Fibroblast of pulmonary artery (primary cell): ENCODE data around the gene TNS3.

ENCODE experiments used
- DNase-seq: peaks from one replicate; pipeline ENCODE4 v3.0.0-alpha.2; 2010; ENCODE audit warnings: low read depth
- H3K4me3 ChIP-seq: replicated peaks from 2 replicates; pipeline ENCODE4 v1.5.1; 2011; ENCODE audit warnings: low read depth, mild to moderate bottlenecking, control low read depth, low read length, moderate library complexity
- CTCF ChIP-seq: IDR thresholded peaks from 2 replicates; pipeline ENCODE4 v1.5.1; 2011; ENCODE audit warnings: mild to moderate bottlenecking, control low read depth, low read length, inconsistent platforms; ENCODE audit errors: missing control alignments

Gene TNS3

GRCh38 chr7:47320296-47320695, 261.6 kb downstream of the TNS3 start:
- no peak for TF ChIP-seq CTCF
- DNase-seq, result no peak
- no peak overlapping the region for H3K4me3 ChIP-seq

- no peak for DNase-seq
- no peak overlapping the region for H3K4me3 ChIP-seq
- no peak for TF ChIP-seq CTCF
These were observed 263.3 kb downstream of the TNS3 start for GRCh38 chr7:47318395-47319182.

- no peak overlapping the region for H3K4me3 ChIP-seq
- no peak for DNase-seq
- TF ChIP-seq CTCF, result no peak
These were observed 264.4 kb downstream of the TNS3 start for GRCh38 chr7:47317487-47317886.

- TF ChIP-seq CTCF, result no peak
- no peak overlapping the region for H3K4me3 ChIP-seq
- peak; percentile 59 for DNase-seq
These were observed 266.9 kb downstream of the TNS3 start for GRCh38 chr7:47314728-47315607.

DNA sequence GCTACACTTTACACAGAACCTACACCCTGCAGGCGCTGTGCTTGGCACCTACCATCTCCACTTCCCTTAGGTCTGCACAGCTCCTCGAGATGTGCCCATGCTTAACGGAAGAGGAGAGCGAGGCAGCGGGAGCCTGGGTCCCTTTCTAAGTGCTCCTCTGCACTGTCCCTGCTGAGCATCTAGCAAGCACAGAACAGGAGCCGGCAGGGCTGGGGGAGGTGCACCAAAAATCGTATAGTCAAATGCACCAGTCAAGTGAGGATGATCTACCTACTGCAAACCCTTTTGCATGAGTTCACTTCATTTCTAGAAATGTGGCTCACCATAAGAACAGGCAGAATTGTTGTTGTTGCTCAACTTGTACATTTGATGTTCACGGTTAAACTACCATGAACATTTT, 267.7 kb downstream of the TNS3 start:
- H3K4me3 ChIP-seq, result no peak overlapping the region
- no peak for TF ChIP-seq CTCF
- DNase-seq, result no peak

- TF ChIP-seq CTCF, result no peak
- H3K4me3 ChIP-seq, result no peak overlapping the region
- DNase-seq, result no peak
These were observed 268.3 kb downstream of the TNS3 start for GRCh38 chr7:47313564-47313963.

GRCh38 chr7:47311891-47312290, 270.0 kb downstream of the TNS3 start:
- TF ChIP-seq CTCF, result no peak
- no peak for DNase-seq
- no peak overlapping the region for H3K4me3 ChIP-seq
